SK-N-SH (cell line): ENCODE data around the gene NOBOX. TPM values are rescaled to one million over a fixed set of nuclear protein-coding genes. Genes with fewer than 3 reads are reported as not detected.

Experiments
- CTCF ChIA-PET: fragments of 300-600, 350-600 bp; formaldehyde crosslinking; extraction: SDS; loops from one replicate; lab custom pipeline; 2021; lab: Yijun Ruan, JAX
- POLR2A ChIA-PET: fragments of 350-600 bp; sonication (Branson Sonifier 250); formaldehyde crosslinking; extraction: SDS; loops from one replicate; lab custom pipeline; 2020; ENCODE audit warnings: antibody characterized with exemption, inconsistent platforms; lab: Yijun Ruan, JAX
- DNase-seq: peaks from one replicate; pipeline ENCODE4 v3.0.0; 2012
- H2AFZ ChIP-seq: fragments of 200-600 bp; sonication (generic); 2 replicates; pipeline ENCODE4 v1.8.1; 2016; ENCODE audit warnings: antibody characterized with exemption, mild to moderate bottlenecking, low read depth
- H3F3A ChIP-seq: fragments of 200-600 bp; sonication (generic); replicated peaks from 2 replicates; pipeline ENCODE3; 2016; ENCODE audit warnings: antibody characterized with exemption, mild to moderate bottlenecking; ENCODE audit not compliant: insufficient read depth
- H3K27ac ChIP-seq, 2 experiments: fragments of 200-500 bp in 1 of 2; fragments of 200-600 bp in 1 of 2; sonication (Bioruptor generic) in 1 of 2; sonication (generic), shearing (Covaris generic) in 1 of 2; 2 replicates each; pipeline versions ENCODE4 v1.5.1 to v1.6.1; 2014 to 2016; ENCODE audit warnings: low read depth in 2 of 2, inconsistent platforms in 1 of 2, low read length in 1 of 2, mild to moderate bottlenecking in 1 of 2, mixed read lengths in 1 of 2
- H3K27me3 ChIP-seq: fragments of 200-600 bp; sonication (generic), shearing (Covaris generic); 2 replicates; pipeline ENCODE4 v1.6.1; 2016; ENCODE audit warnings: mixed run types; ENCODE audit not compliant: insufficient read depth
- H3K36me3 ChIP-seq, 2 experiments: fragments of 200-500 bp in 1 of 2; fragments of 200-600 bp in 1 of 2; sonication (Bioruptor generic) in 1 of 2; sonication (generic) in 1 of 2; replicated peaks in 1 of 2; 2 replicates each; pipeline versions ENCODE3 to v1.5.1; 2014 to 2016; ENCODE audit warnings: low read length in 1 of 2, mild to moderate bottlenecking in 1 of 2; ENCODE audit not compliant: insufficient read depth in 2 of 2, control insufficient read depth in 1 of 2
- H3K4me1 ChIP-seq, 2 experiments: fragments of 200-500 bp in 1 of 2; fragments of 200-600 bp in 1 of 2; sonication (Bioruptor generic) in 1 of 2; sonication (generic), shearing (Covaris generic) in 1 of 2; 2 replicates each; pipeline versions ENCODE4 v1.5.1 to v1.6.1; 2014 to 2016; ENCODE audit warnings: low read depth in 1 of 2, low read length in 1 of 2, mixed run types in 1 of 2; ENCODE audit not compliant: insufficient read depth in 2 of 2, control insufficient read depth in 1 of 2
- H3K4me2 ChIP-seq: fragments of 200-600 bp; sonication (generic), shearing (Covaris generic); 2 replicates; pipeline ENCODE4 v1.6.1; 2017; ENCODE audit warnings: mixed run types
- H3K4me3 ChIP-seq, 2 experiments: fragments of 200-500 bp in 1 of 2; fragments of 200-600 bp in 1 of 2; sonication (Bioruptor generic) in 1 of 2; sonication (generic), shearing (Covaris generic) in 1 of 2; 2 replicates each; pipeline versions ENCODE4 v1.5.1 to v1.8.1; 2014 to 2016; ENCODE audit warnings: low read depth in 2 of 2, inconsistent platforms in 1 of 2, low read length in 1 of 2, mild to moderate bottlenecking in 1 of 2, mixed read lengths in 1 of 2, moderate library complexity in 1 of 2
- H3K79me2 ChIP-seq: fragments of 200-600 bp; sonication (generic); 2 replicates; pipeline ENCODE4 v1.8.1; 2017; ENCODE audit warnings: mild to moderate bottlenecking; ENCODE audit not compliant: insufficient read depth
- H3K9ac ChIP-seq: fragments of 200-600 bp; sonication (generic); 2 replicates; pipeline ENCODE4 v1.6.1; 2017; ENCODE audit warnings: mixed run types
- H3K9me2 ChIP-seq: fragments of 200-600 bp; sonication (generic); 2 replicates; pipeline ENCODE4 v1.6.1; 2017; ENCODE audit warnings: mixed run types
- H3K9me3 ChIP-seq: fragments of 200-600 bp; sonication (generic); 2 replicates; pipeline ENCODE4 v1.6.1; 2017; ENCODE audit warnings: mixed run types, mild to moderate bottlenecking, moderate library complexity
- H4K20me1 ChIP-seq: fragments of 200-600 bp; sonication (generic); 2 replicates; pipeline ENCODE4 v1.6.1; 2017; ENCODE audit warnings: mild to moderate bottlenecking, mixed run types; ENCODE audit not compliant: insufficient read depth
- EP300 ChIP-seq, 2 experiments: IDR thresholded peaks; 2 replicates each; pipeline versions ENCODE4 v1.4.0 to v1.6.1; 2012; ENCODE audit warnings: borderline replicate concordance in 1 of 2, low read depth in 1 of 2, low read length in 1 of 2
- EZH2phosphoT487 ChIP-seq: fragments of 200-600 bp; sonication (generic); IDR thresholded peaks from 2 replicates; pipeline ENCODE4 v1.6.1; 2017; ENCODE audit warnings: low read depth, mixed run types, mild to moderate bottlenecking, antibody characterized with exemption, moderate library complexity, borderline replicate concordance
- FOSL2 ChIP-seq: IDR thresholded peaks from 2 replicates; pipeline ENCODE4 v1.4.0; 2012; ENCODE audit warnings: low read depth, mild to moderate bottlenecking, moderate library complexity, borderline replicate concordance
- FOXJ3 ChIP-seq: sonication (generic); formaldehyde crosslinking; IDR thresholded peaks from 2 replicates; pipeline ENCODE4 v1.5.1; 2020; ENCODE audit warnings: mild to moderate bottlenecking, missing genetic modification reagents
- GATA2 ChIP-seq: sonication (generic); formaldehyde crosslinking; IDR thresholded peaks from 2 replicates; pipeline ENCODE4 v1.5.0; 2020; ENCODE audit warnings: mild to moderate bottlenecking, missing genetic modification reagents
- MEF2A ChIP-seq: IDR thresholded peaks from 2 replicates; pipeline ENCODE4 v1.4.0; 2012; ENCODE audit warnings: low read depth, borderline replicate concordance
- MXI1 ChIP-seq: IDR thresholded peaks from 2 replicates; pipeline ENCODE4 v1.6.1; 2012; ENCODE audit warnings: mild to moderate bottlenecking, low read depth, low read length, improper control_type of control experiment
- NFIC ChIP-seq: IDR thresholded peaks from 2 replicates; pipeline ENCODE4 v1.4.0; 2012; ENCODE audit warnings: borderline replicate concordance
- NRF1 ChIP-seq: IDR thresholded peaks from 2 replicates; pipeline ENCODE4 v1.6.1; 2012; ENCODE audit warnings: low read depth, mild to moderate bottlenecking, low read length
- POLR2AphosphoS5 ChIP-seq: IDR thresholded peaks from 2 replicates; pipeline ENCODE4 v1.6.1; 2012; ENCODE audit warnings: low read depth, low read length
- RAD21 ChIP-seq: IDR thresholded peaks from 2 replicates; pipeline ENCODE4 v1.6.1; 2012; ENCODE audit warnings: mild to moderate bottlenecking, low read length
- RCOR1 ChIP-seq: fragments of 150-350 bp; IDR thresholded peaks from 2 replicates; pipeline ENCODE4 v1.6.1; 2017; ENCODE audit warnings: antibody characterized with exemption, low read length
- RXRA ChIP-seq: IDR thresholded peaks from 2 replicates; pipeline ENCODE4 v1.4.0; 2012; ENCODE audit warnings: low read depth, mild to moderate bottlenecking, borderline replicate concordance
- SIN3A ChIP-seq: IDR thresholded peaks from 2 replicates; pipeline ENCODE4 v1.6.1; 2012; ENCODE audit warnings: low read depth, mild to moderate bottlenecking, low read length, moderate library complexity, borderline replicate concordance
- SMC3 ChIP-seq: IDR thresholded peaks from 2 replicates; pipeline ENCODE4 v1.6.1; 2012; ENCODE audit warnings: low read depth, low read length, improper control_type of control experiment
- TEAD4 ChIP-seq: IDR thresholded peaks from 2 replicates; pipeline ENCODE4 v1.4.0; 2012; ENCODE audit warnings: mild to moderate bottlenecking, borderline replicate concordance; ENCODE audit not compliant: insufficient read depth
- USF2 ChIP-seq: fragments of 150-350 bp; IDR thresholded peaks from 2 replicates; pipeline ENCODE4 v1.6.1; 2017; ENCODE audit warnings: antibody characterized with exemption, low read length, low read depth, borderline replicate concordance
- YY1 ChIP-seq: IDR thresholded peaks from 2 replicates; pipeline ENCODE4 v1.4.0; 2012; ENCODE audit warnings: low read depth, mild to moderate bottlenecking
- ZBTB33 ChIP-seq: IDR thresholded peaks from 2 replicates; pipeline ENCODE4 v1.4.0; 2012; ENCODE audit warnings: low read depth, borderline replicate concordance
- WGBS: methylation state at CpG from one replicate; pipeline ENCODE4 v1.1.6; 2017; ENCODE audit warnings: low lambda C conversion rate; 5-methylcytosine and 5-hydroxymethylcytosine counted together
- polyA plus RNA-seq, 3 experiments: library from polyadenylated mRNA; depleted of rRNA; stranded (reverse); fragments of >200 nt; gene quantifications; 2 replicates each; pipeline ENCODE4 v1.2.3, GENCODE V29; 2012
- TF ChIP-seq, protein P1 (sequence below): IDR thresholded peaks from 2 replicates; pipeline ENCODE4 v1.4.0; 2012; ENCODE audit warnings: low read depth, borderline replicate concordance
- TF ChIP-seq, protein P2 (sequence below): IDR thresholded peaks from 2 replicates; pipeline ENCODE4; 2012

Gene NOBOX
- polyA plus RNA-seq, 1 of the 3 experiments (the other 2 are of a cell fraction), result not detected

DNA sequence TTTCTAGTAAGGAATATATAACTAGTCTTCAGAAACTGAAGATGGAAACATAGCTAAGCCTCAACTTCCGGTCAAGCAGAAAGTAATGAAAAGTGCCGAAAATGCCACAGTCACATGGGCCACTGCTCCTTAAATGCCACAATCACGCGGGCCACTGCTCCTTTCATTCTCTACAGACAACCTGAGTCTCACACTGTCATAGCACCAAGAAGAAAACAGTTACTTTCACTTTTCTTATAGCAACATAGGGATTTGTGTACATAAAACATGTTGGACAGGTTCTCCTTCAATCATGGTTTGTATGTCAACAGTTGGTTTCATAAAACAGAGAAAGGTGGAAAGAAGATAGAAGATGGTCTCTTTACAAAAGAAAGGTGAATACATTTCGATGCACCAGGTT lies 48.6 kb upstream of the NOBOX start (continued):
- TF ChIP-seq ZBTB33 (no peak), FOXJ3 (CRISPR knock-in tag) (no peak), MEF2A (no peak), RAD21 (no peak), USF2 (no peak), EZH2phosphoT487 (no peak), SIN3A (no peak)

DNA sequence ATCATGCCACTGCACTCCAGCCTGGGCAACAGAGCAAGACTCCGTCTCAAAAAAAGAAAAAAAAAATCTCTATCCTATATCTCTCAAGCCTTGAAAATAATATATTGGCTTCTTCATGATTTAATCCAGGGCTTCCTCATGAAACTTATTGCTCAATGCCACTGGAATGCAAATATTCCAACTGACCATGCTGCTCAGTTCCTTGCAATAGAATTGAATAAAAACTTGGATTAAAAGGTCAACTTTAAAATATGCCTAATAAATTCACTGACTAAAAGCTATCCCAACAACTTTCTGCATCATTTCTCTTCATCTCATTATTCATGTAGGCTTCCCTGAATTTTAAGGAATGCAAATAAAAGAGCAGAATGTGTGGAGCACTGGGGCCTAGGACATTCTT lies 42.1 kb upstream of the NOBOX start:
- no peaks in the 10 kb centered on the region for H4K20me1 ChIP-seq
- no peaks in the 10 kb centered on the region; the same call in 1 of the 2 replicates for H3K27me3 ChIP-seq
- ChIA-PET CTCF (interaction anchor here (1.3 kb wide), 1 partner anchor 53 kb away, joined by 3 read pairs; no protein-coding TSS in a partner anchor), POLR2A (no interaction called here)
- 30% methylated on average over 1 of the region's 1 CpG for WGBS
- no peak overlapping the region for H2AFZ ChIP-seq
- DNase-seq, result no peak
- H3K27ac ChIP-seq, result no peak overlapping the region
- H3K4me1 ChIP-seq, result no peaks in the 10 kb centered on the region; a peak in 1 of 4 replicates
- H3K36me3 ChIP-seq, result no peaks in the 10 kb centered on the region
- no peaks in the 10 kb centered on the region for H3K79me2 ChIP-seq
- H3K4me3 ChIP-seq, result no peak overlapping the region
- no peaks in the 10 kb centered on the region for H3K9me2 ChIP-seq
- no peaks in the 10 kb centered on the region for H3F3A ChIP-seq
- no peak overlapping the region for H3K4me2 ChIP-seq
- TF ChIP-seq NFIC, result no peak
- no peak for TF ChIP-seq POLR2AphosphoS5
- TF ChIP-seq NRF1, result no peak
- no peak for TF ChIP-seq RXRA
- no peak for TF ChIP-seq GATA2 (CRISPR knock-in tag)
- TF ChIP-seq MEF2A, result no peak
- no peak for TF ChIP-seq MXI1
- TF ChIP-seq RCOR1, result no peak
- TF ChIP-seq SMC3, result no peak
- TF ChIP-seq FOXJ3 (CRISPR knock-in tag), result no peak
- no peak for TF ChIP-seq USF2
- TF ChIP-seq YY1, result no peak
- TF ChIP-seq, protein P1, sequence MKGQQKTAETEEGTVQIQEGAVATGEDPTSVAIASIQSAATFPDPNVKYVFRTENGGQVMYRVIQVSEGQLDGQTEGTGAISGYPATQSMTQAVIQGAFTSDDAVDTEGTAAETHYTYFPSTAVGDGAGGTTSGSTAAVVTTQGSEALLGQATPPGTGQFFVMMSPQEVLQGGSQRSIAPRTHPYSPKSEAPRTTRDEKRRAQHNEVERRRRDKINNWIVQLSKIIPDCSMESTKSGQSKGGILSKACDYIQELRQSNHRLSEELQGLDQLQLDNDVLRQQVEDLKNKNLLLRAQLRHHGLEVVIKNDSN, result no peak
- no peak for TF ChIP-seq EP300 (IDR thresholded peaks at IDR 0.05; ENCODE audit: borderline replicate concordance in 1 of 2, low read depth in 1 of 2, low read length in 1 of 2)
- no peak for TF ChIP-seq RAD21
- TF ChIP-seq, protein P2, sequence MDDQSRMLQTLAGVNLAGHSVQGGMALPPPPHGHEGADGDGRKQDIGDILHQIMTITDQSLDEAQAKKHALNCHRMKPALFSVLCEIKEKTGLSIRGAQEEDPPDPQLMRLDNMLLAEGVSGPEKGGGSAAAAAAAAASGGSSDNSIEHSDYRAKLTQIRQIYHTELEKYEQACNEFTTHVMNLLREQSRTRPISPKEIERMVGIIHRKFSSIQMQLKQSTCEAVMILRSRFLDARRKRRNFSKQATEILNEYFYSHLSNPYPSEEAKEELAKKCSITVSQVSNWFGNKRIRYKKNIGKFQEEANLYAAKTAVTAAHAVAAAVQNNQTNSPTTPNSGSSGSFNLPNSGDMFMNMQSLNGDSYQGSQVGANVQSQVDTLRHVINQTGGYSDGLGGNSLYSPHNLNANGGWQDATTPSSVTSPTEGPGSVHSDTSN, result no peak
- no peak for TF ChIP-seq FOSL2
- TF ChIP-seq TEAD4, result no peak
- H3K9ac ChIP-seq, result no peak overlapping the region
- no peaks in the 10 kb centered on the region for H3K9me3 ChIP-seq
